PC-9 (cell line): ENCODE data around the gene DEFB114.

Experiments
- EZH2 ChIP-seq: fragments of 200-600 bp; sonication (generic); IDR thresholded peaks from 2 replicates; pipeline ENCODE4 v1.8.0; 2017; ENCODE audit warnings: antibody characterized with exemption, low read depth
- TF ChIP-seq, protein P1 (sequence below): fragments of 200-600 bp; sonication (generic); conservative IDR thresholded peaks from 2 replicates; pipeline ENCODE4 v1.6.1; 2017; ENCODE audit warnings: mixed run types, antibody characterized with exemption, mild to moderate bottlenecking, moderate library complexity

DNA sequence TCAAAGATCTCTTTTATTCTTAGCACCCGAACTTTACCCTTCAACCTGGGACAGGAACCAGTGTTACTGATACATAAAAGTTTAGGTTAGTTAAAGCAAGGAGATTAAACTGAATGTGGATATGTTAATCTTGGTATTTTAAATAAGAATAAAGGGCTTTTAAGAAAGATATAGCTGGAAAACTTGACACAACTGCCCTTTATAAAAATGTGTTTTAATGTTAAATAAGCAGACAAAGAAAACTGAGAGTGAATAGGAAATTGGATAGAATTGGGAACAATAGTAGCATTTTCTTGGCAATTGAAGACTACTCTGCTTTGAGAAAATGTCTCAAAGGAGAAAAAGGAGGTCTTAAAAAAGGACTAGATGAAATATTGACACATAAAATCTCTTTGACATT lies 51.8 kb downstream of the DEFB114 start:
- TF ChIP-seq, protein P1, sequence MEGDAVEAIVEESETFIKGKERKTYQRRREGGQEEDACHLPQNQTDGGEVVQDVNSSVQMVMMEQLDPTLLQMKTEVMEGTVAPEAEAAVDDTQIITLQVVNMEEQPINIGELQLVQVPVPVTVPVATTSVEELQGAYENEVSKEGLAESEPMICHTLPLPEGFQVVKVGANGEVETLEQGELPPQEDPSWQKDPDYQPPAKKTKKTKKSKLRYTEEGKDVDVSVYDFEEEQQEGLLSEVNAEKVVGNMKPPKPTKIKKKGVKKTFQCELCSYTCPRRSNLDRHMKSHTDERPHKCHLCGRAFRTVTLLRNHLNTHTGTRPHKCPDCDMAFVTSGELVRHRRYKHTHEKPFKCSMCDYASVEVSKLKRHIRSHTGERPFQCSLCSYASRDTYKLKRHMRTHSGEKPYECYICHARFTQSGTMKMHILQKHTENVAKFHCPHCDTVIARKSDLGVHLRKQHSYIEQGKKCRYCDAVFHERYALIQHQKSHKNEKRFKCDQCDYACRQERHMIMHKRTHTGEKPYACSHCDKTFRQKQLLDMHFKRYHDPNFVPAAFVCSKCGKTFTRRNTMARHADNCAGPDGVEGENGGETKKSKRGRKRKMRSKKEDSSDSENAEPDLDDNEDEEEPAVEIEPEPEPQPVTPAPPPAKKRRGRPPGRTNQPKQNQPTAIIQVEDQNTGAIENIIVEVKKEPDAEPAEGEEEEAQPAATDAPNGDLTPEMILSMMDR: no peak
- TF ChIP-seq EZH2: no peak
